K562 (cell line): ENCODE measurements around the gene TMEM117. TPM values are rescaled to one million over a fixed set of nuclear protein-coding genes. Genes with fewer than 3 reads are reported as not detected.

Experiments used
- ARID1B ChIP-seq: fragments of 450-650 bp; IDR thresholded peaks from 2 replicates; pipeline ENCODE4 v1.6.1; 2016; ENCODE audit warnings: antibody characterized with exemption, mild to moderate bottlenecking, inconsistent platforms
- BCL6 ChIP-seq: fragments of 250-450 bp; sonication (Bioruptor Pico); IDR thresholded peaks from 2 replicates; pipeline ENCODE4 v1.4.0; 2020
- BRD9 ChIP-seq: fragments of 450-650 bp; IDR thresholded peaks from 2 replicates; pipeline ENCODE4 v1.6.1; 2018; ENCODE audit warnings: low read depth; ENCODE audit not compliant: partially characterized antibody
- CBX3 ChIP-seq, 2 experiments: IDR thresholded peaks; 1 replicate in 1 of 2; 2 replicates in 1 of 2; pipeline ENCODE4 v1.6.1; 2012; ENCODE audit warnings: inconsistent platforms in 2 of 2, low read length in 2 of 2, borderline replicate concordance in 1 of 2, control low read depth in 1 of 2
- CHD1 ChIP-seq: fragments of 200-600 bp; sonication (generic); IDR thresholded peaks from one replicate; pipeline ENCODE4 v1.6.1; 2012; ENCODE audit warnings: mild to moderate bottlenecking, moderate library complexity, low read length, inconsistent platforms
- CREB1 ChIP-seq, 2 experiments: sonication (generic) in 1 of 2; formaldehyde crosslinking in 1 of 2; IDR thresholded peaks; 2 replicates each; pipeline versions ENCODE4 v1.6.1 to v1.8.0; 2012 to 2022; ENCODE audit warnings: inconsistent platforms in 1 of 2, mild to moderate bottlenecking in 1 of 2, missing genetic modification reagents in 1 of 2, moderate library complexity in 1 of 2
- GTF2F1 ChIP-seq: IDR thresholded peaks from 2 replicates; pipeline ENCODE4 v1.6.1; 2011; ENCODE audit warnings: low read depth, low read length, improper control_type of control experiment
- HDAC8 ChIP-seq: fragments of 450-650 bp; IDR thresholded peaks from 2 replicates; pipeline ENCODE4 v1.6.1; 2016; ENCODE audit warnings: mild to moderate bottlenecking, missing genetic modification characterization, moderate library complexity, missing compliant biosample characterization
- HDGF ChIP-seq: fragments of 450-650 bp; IDR thresholded peaks from 2 replicates; pipeline ENCODE4 v1.6.1; 2016
- JUN ChIP-seq, 2 experiments: sonication (generic) in 1 of 2; formaldehyde crosslinking in 1 of 2; IDR thresholded peaks; 2 replicates each; pipeline versions ENCODE4 v1.6.1 to v1.8.0; 2012 to 2022; ENCODE audit warnings: borderline replicate concordance in 2 of 2, mild to moderate bottlenecking in 2 of 2, improper control_type of control experiment in 1 of 2, low read depth in 1 of 2, low read length in 1 of 2, missing genetic modification reagents in 1 of 2
- MXD1 ChIP-seq: fragments of 250-450 bp; sonication (Bioruptor Pico); IDR thresholded peaks from 2 replicates; pipeline ENCODE4 v1.8.0; 2021; ENCODE audit warnings: borderline replicate concordance, mild to moderate bottlenecking, moderate library complexity; ENCODE audit not compliant: poor library complexity, severe bottlenecking
- PCBP2 ChIP-seq: fragments of 200-400 bp; formaldehyde crosslinking; IDR thresholded peaks from 2 replicates; pipeline ENCODE4 v1.6.1; 2018; ENCODE audit warnings: low read length, low read depth, mild to moderate bottlenecking, moderate library complexity; ENCODE audit not compliant: poor library complexity, severe bottlenecking
- SIN3A ChIP-seq, 2 experiments: fragments of 150-350 bp in 1 of 2; IDR thresholded peaks; 2 replicates each; pipeline ENCODE4 v1.6.1; 2011 to 2016; ENCODE audit warnings: borderline replicate concordance in 2 of 2, low read depth in 2 of 2, low read length in 2 of 2, mild to moderate bottlenecking in 2 of 2, moderate library complexity in 2 of 2; ENCODE audit not compliant: control insufficient read depth in 1 of 2
- ZNF133 ChIP-seq: fragments of 250-450 bp; sonication (Bioruptor Pico); IDR thresholded peaks from 2 replicates; pipeline ENCODE4 v1.4.0; 2020; ENCODE audit warnings: mild to moderate bottlenecking
- ZNF274 ChIP-seq: IDR thresholded peaks from 2 replicates; pipeline ENCODE4 v1.6.1; 2011; ENCODE audit warnings: low read depth, mild to moderate bottlenecking, low read length, moderate library complexity, borderline replicate concordance
- ZNF507 ChIP-seq: conservative IDR thresholded peaks from 2 replicates; pipeline ENCODE4 v1.6.1; 2017; ENCODE audit warnings: missing genetic modification characterization, missing compliant biosample characterization
- ZNF511 ChIP-seq: sonication (generic); formaldehyde crosslinking; IDR thresholded peaks from 2 replicates; pipeline ENCODE4 v1.8.0; 2022; ENCODE audit warnings: mild to moderate bottlenecking, missing genetic modification reagents
- ZNF589 ChIP-seq: fragments of 200-800 bp; sonication (Bioruptor generic); IDR thresholded peaks from 2 replicates; pipeline ENCODE4 v1.6.1; 2016; ENCODE audit warnings: low read depth, missing genetic modification characterization, missing compliant biosample characterization
- ZNF778 ChIP-seq: fragments of 450-650 bp; formaldehyde crosslinking; IDR thresholded peaks from 2 replicates; pipeline ENCODE4 v1.4.0; 2020; ENCODE audit warnings: mild to moderate bottlenecking, moderate library complexity
- polyA plus RNA-seq, 8 experiments: library from polyadenylated mRNA; depleted of rRNA in 4 of 8; stranded (reverse) in 5 of 8; unstranded in 3 of 8; fragments of >200 nt; fragmentation: Nextera tagmentation in 2 of 8; fragmentation: Illumina TruSeq in 1 of 8; extraction: Ambion mirVana in 2 of 8; extraction: Trizol in 1 of 8; gene quantifications; 2 replicates each; pipeline versions ENCODE4 v1.2.1 to v1.2.3, GENCODE V29; 2011 to 2014; ENCODE audit warnings: inconsistent platforms in 1 of 8, missing spikeins in 1 of 8
- total RNA-seq, 7 experiments: library from RNA; depleted of rRNA in 6 of 7; stranded (reverse); fragments of >200 nt in 6 of 7; fragmentation: Illumina TruSeq in 2 of 7; extraction: Trizol in 2 of 7; gene quantifications; 2 replicates each; pipeline versions ENCODE4 v1.2.1 to v1.2.3, GENCODE V29; 2011 to 2021; ENCODE audit warnings: low replicate concordance in 1 of 7

The TMEM117 gene
- total and polyA plus RNA-seq, 9 of the 15 experiments (the other 6 are each of a cell fraction or from before 2014, with no cell fraction given): 0.31 to 2.8 (median 1.0) TPM

- TF ChIP-seq CREB1 (IDR thresholded peaks at IDR 0.05) (no peak; the same call in none of the 2 replicates), CREB1 (CRISPR knock-in tag; IDR thresholded peaks at IDR 0.05) (no peak), BCL6 (CRISPR knock-in tag) (no peak), BRD9 (no peak), HDAC8 (tag) (no peak), GTF2F1 (no peak), ZNF778 (CRISPR knock-in tag) (no peak), PCBP2 (no peak), MXD1 (CRISPR knock-in tag) (no peak), CBX3 (IDR thresholded peaks at IDR 0.05; ENCODE audit: borderline replicate concordance in 1 of 2, low read length in 2 of 2) (no peak), ZNF511 (CRISPR knock-in tag) (peak; percentile 81), CHD1 (no peak), HDGF (no peak), ZNF274 (no peak), ZNF589 (CRISPR knock-in tag) (no peak), ZNF133 (CRISPR knock-in tag) (no peak), SIN3A (IDR thresholded peaks at IDR 0.05; ENCODE audit: borderline replicate concordance in 2 of 2, control insufficient read depth in 1 of 2, low read depth in 2 of 2, low read length in 2 of 2) (no peak), ZNF507 (tag) (no peak), ARID1B (no peak), JUN (IDR thresholded peaks at IDR 0.05; ENCODE audit: borderline replicate concordance, low read depth, low read length) (no peak), JUN (CRISPR knock-in tag; IDR thresholded peaks at IDR 0.05; ENCODE audit: borderline replicate concordance) (no peak)
Observed at GRCh38 chr12:43835656-43836474, at the start of gene TMEM117 (continued).
